ENCODE results near the gene NDUFS6. TPM values are rescaled to one million over a fixed set of nuclear protein-coding genes. Genes with fewer than 3 reads are reported as not detected.

NDUFS6 gene
- total RNA-seq, 2 experiments from 2014 or later, result 18.8 to 37.1 TPM

DNA sequence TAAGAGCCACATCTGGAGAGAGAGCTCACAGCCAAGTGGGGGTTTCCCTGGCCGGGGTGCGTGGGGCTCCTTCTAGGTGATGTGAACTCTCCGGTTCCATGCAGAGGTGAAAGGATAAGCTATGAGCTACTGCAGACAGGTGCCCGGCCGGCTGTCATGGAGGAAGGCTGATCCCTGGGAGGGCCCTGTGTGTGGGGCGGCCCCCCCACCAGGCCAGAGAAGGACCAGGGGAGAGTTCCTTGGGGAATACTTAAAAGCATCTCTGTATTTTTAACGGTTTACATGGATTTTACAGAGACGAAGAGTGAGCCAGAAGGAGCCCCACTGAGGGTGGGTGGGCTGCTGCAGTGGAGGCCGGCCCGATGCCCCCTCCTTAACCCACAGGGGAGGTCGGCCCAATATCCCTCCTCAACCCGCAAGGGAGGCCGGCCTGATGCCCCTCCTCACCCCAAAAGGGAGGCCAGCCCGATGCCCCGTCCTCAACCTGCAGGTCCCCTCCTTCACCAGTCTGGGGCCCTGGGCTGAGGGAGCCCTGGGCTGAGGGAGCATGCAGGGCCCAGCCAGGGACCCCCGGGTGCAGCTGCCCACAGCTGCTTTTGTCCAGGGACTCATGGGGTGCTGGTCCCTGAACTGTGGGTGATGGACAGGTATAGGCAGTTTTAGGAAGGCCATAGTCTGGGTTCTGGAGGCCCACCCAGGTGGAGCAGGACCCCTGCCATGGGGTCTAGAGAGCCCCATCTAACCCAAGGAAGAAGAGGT is 33.5 kb upstream of the NDUFS6 start:
- ChIA-PET POLR2A (no interaction called here), CTCF (no interaction called here)
- ATAC-seq (no peak), DNase-seq (no peak)
- no peak overlapping the region for H3K4me3 Mint-ChIP-seq
- H3K27me3 Mint-ChIP-seq, result peaks cover 4% of the 10 kb centered on the region
- H3K9me3 Mint-ChIP-seq (ENCODE audit: low read depth), result no peaks in the 10 kb centered on the region
- H3K36me3 Mint-ChIP-seq (ENCODE audit: low read depth), result no peaks in the 10 kb centered on the region
- H3K4me1 Mint-ChIP-seq, result no peaks in the 10 kb centered on the region
- intact Hi-C loops (cut with DNase I, micrococcal nuclease), result no loop called here
- no peak overlapping the region for H3K27ac Mint-ChIP-seq

- no peak overlapping the region for H3K4me3 Mint-ChIP-seq
These were observed 32.8 kb upstream of the NDUFS6 start for GRCh38 chr5:1768283-1769000.

DNA sequence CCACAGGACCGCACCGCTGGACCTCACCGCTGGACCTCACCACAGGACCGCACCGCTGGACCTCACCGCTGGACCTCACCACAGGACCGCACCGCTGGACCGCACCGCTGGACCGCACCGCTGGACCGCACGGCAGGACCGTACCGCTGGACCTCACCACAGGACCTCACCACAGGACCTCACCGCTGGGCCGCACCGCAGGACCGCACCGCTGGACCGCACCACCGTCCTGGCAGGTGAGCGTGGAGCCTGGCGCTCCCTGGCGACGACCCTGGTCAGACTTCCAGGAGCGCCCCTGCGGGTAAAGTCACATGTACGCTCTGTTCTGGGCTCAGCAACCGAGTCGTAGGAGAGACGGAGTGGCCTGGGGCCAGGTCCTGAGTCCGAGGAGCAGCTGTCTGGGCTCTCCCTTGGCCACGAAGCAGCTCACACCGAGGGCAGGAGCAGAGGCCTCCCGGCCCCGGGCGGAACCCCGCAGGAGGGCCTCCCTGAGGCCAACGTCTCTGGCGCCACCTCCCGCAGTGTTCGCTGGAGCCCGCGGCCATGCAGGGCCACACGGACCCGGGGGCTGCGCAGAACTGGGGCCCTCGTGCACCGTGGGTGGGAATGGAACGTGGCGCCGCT is 32.1 kb upstream of the NDUFS6 start:
- POLR2A ChIA-PET, result no interaction called here
- DNase-seq (no peak), ATAC-seq (no peak)
- no peak overlapping the region for H3K27ac Mint-ChIP-seq
- no peaks in the 10 kb centered on the region for H3K4me1 Mint-ChIP-seq
- CTCF ChIA-PET, result no interaction called here
- H3K9me3 Mint-ChIP-seq (ENCODE audit: low read depth), result no peaks in the 10 kb centered on the region
- no peaks in the 10 kb centered on the region for H3K36me3 Mint-ChIP-seq (ENCODE audit: low read depth)
- peaks cover 3% of the 10 kb centered on the region for H3K27me3 Mint-ChIP-seq
- no peak overlapping the region for H3K4me3 Mint-ChIP-seq
- intact Hi-C loops (cut with DNase I, micrococcal nuclease), result no loop called here

More at GRCh38 chr5:1768283-1769000, 32.8 kb upstream of the NDUFS6 start:
- ATAC-seq, result no peak
- ChIA-PET POLR2A (no interaction called here), CTCF (no interaction called here)
- Mint-ChIP-seq H3K27me3 (peaks cover 4% of the 10 kb centered on the region), H3K9me3 (ENCODE audit: low read depth) (no peaks in the 10 kb centered on the region), H3K27ac (no peak overlapping the region), H3K4me1 (no peaks in the 10 kb centered on the region), H3K36me3 (ENCODE audit: low read depth) (no peaks in the 10 kb centered on the region)
- intact Hi-C loops (cut with DNase I, micrococcal nuclease), result no loop called here
- DNase-seq, result peak; percentile 3

GRCh38 chr5:1769752-1770442 is 31.3 kb upstream of the NDUFS6 start:
- ATAC-seq, result no peak
- POLR2A ChIA-PET, result no interaction called here
- no peak overlapping the region for H3K4me3 Mint-ChIP-seq
- no peaks in the 10 kb centered on the region for H3K4me1 Mint-ChIP-seq
- H3K36me3 Mint-ChIP-seq (ENCODE audit: low read depth), result no peaks in the 10 kb centered on the region
- H3K9me3 Mint-ChIP-seq (ENCODE audit: low read depth), result no peaks in the 10 kb centered on the region
- DNase-seq, result no peak
- no peaks in the 10 kb centered on the region for H3K27me3 Mint-ChIP-seq
- intact Hi-C loops (cut with DNase I, micrococcal nuclease), result no loop called here
- CTCF ChIA-PET, result no interaction called here
- no peak overlapping the region for H3K27ac Mint-ChIP-seq

DNA sequence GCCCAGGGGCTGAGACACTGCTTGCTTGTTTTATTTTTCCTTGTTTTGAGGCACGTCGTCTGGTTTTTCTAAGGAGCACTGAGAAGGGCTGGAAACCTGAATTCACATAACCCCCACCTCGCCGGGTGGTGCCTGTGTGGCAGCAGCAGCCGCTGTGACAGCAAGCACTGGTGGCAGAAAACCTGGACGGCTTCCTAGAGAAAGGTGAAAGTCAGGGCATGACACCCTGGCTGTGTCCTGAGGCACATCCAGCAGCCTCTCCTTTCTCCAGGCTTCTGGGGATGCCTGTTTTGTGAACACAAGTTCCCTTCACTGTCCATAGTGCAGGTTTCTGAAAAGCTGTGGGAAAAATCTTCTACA is 30.8 kb upstream of the NDUFS6 start:
- DNase-seq (no peak), ATAC-seq (no peak)
- Mint-ChIP-seq H3K9me3 (ENCODE audit: low read depth) (no peaks in the 10 kb centered on the region), H3K27ac (no peak overlapping the region), H3K36me3 (ENCODE audit: low read depth) (no peaks in the 10 kb centered on the region), H3K27me3 (no peaks in the 10 kb centered on the region), H3K4me1 (no peaks in the 10 kb centered on the region), H3K4me3 (no peak overlapping the region)
- intact Hi-C loops (cut with DNase I, micrococcal nuclease), result no loop called here
- ChIA-PET CTCF (interaction anchor here (0.6 kb wide), 1 partner anchor 178 kb away, joined by 3 read pairs; no protein-coding TSS in a partner anchor), POLR2A (no interaction called here)

DNA sequence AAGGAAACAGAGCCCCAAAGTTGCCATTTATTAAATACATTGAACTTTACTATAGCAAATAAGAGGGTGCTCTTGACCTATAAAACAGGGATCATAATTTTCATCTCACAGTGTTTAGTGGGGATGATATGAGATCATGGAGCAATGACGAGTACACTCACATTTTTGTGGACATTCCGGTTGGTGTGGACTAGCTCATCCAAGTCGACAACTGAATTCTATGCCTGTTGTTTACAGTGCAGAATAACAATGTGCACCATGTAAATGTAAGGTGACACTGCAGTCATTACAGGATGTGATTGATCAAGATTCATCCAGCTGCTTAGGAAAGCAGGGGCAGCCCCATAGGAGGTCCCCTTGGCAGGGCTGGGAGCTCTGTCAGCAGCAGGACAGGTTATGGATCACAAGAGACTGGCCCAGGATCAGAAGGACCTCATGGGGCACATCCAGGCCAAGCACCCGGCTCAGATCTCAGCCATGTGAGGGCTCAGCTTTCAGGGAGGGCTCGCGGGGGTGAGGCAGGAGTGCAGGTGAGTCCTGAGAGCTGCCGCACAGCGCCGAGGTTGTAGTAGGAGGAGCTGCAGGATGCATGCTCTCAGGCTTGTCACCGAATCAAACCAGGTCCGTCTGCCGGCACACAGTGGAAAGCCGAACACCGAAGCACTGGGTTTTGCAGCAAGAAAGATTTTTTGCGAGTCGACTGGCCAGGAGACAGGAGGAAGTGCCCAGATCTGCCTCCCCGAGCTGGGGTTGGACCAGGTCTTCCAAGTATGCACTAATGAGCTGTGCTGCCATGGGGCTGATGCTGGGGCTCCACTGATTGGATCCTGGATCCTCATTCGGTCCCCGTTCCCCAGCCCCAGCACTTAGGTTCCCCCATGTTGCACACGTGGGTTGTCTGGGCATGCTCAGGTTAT is 29.8 kb upstream of the NDUFS6 start:
- ChIA-PET POLR2A (no interaction called here), CTCF (no interaction called here)
- Mint-ChIP-seq H3K36me3 (ENCODE audit: low read depth) (no peaks in the 10 kb centered on the region), H3K9me3 (ENCODE audit: low read depth) (no peaks in the 10 kb centered on the region), H3K27ac (no peak overlapping the region), H3K27me3 (no peaks in the 10 kb centered on the region), H3K4me1 (no peaks in the 10 kb centered on the region), H3K4me3 (no peak overlapping the region)
- ATAC-seq (no peak), DNase-seq (peak; percentile 0)
- intact Hi-C loops (cut with DNase I, micrococcal nuclease), result no loop called here

DNA sequence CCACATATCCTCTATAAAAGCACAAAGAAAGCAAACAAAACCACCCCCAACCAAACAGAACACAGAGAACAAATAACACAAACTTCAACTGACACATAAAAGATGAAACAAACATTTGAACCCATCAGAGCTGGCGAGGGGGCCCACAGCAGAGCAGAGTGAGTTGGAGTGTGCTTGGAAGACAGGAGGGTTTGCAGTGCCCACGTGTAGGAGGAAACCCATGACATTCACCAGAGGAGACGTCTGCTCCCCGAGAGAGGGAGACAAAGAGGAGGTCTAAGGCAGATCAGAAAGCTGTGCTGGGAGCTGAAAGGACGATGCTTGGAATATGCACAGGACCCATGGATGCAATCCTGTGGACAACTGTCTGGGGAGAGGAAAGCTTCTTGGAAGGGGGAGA is 28.6 kb upstream of the NDUFS6 start:
- no peak overlapping the region for H3K4me3 Mint-ChIP-seq
- POLR2A ChIA-PET, result no interaction called here
- intact Hi-C loops (cut with DNase I, micrococcal nuclease), result no loop called here
- H3K4me1 Mint-ChIP-seq, result no peaks in the 10 kb centered on the region
- CTCF ChIA-PET, result interaction anchor here (1.2 kb wide), 1 partner anchor 9 kb away, joined by 4 read pairs; no protein-coding TSS in a partner anchor
- H3K27me3 Mint-ChIP-seq, result no peaks in the 10 kb centered on the region
- H3K36me3 Mint-ChIP-seq (ENCODE audit: low read depth), result no peaks in the 10 kb centered on the region
- H3K9me3 Mint-ChIP-seq (ENCODE audit: low read depth), result no peaks in the 10 kb centered on the region
- no peak overlapping the region for H3K27ac Mint-ChIP-seq
- DNase-seq (peak; percentile 6), ATAC-seq (peak; percentile 60)

DNA sequence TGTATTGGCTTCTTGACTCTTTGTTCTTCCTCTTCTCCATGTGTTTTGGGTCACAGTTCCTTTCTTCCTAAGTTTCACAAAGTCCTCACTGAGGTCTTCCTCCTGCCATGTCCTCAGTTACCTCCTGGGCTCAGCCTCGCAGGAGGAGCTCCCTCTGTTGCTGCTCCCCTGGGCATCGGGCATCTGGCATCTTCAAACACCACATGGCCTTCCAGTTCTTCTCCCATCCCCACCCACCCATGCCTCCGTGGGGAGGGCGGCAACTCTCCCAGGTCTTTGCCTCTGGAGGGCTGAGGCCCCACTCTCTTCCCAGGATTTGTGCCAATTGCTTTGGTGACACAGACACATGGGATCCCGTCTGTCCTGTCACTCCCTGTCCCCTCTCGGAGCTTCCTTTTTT is 24.4 kb upstream of the NDUFS6 start:
- intact Hi-C loops (cut with DNase I, micrococcal nuclease), result no loop called here
- DNase-seq (peak; percentile 2), ATAC-seq (no peak)
- no peaks in the 10 kb centered on the region for H3K4me1 Mint-ChIP-seq
- no peaks in the 10 kb centered on the region for H3K36me3 Mint-ChIP-seq (ENCODE audit: low read depth)
- H3K9me3 Mint-ChIP-seq (ENCODE audit: low read depth), result no peaks in the 10 kb centered on the region
- no peak overlapping the region for H3K27ac Mint-ChIP-seq
- no peaks in the 10 kb centered on the region for H3K27me3 Mint-ChIP-seq
- POLR2A ChIA-PET, result no interaction called here
- H3K4me3 Mint-ChIP-seq, result no peak overlapping the region
- CTCF ChIA-PET, result no interaction called here

GRCh38 chr5:1777281-1778137 is 23.7 kb upstream of the NDUFS6 start:
- ATAC-seq (no peak), DNase-seq (peak; percentile 4)
- no peaks in the 10 kb centered on the region for H3K9me3 Mint-ChIP-seq (ENCODE audit: low read depth)
- no peak overlapping the region for H3K27ac Mint-ChIP-seq
- no peaks in the 10 kb centered on the region for H3K27me3 Mint-ChIP-seq
- no peaks in the 10 kb centered on the region for H3K36me3 Mint-ChIP-seq (ENCODE audit: low read depth)
- intact Hi-C loops (cut with DNase I, micrococcal nuclease), result no loop called here
- H3K4me3 Mint-ChIP-seq, result no peak overlapping the region
- H3K4me1 Mint-ChIP-seq, result no peaks in the 10 kb centered on the region
- ChIA-PET POLR2A (no interaction called here), CTCF (interaction anchor here (1.1 kb wide), 1 partner anchor 42 kb away, joined by 3 read pairs; no protein-coding TSS in a partner anchor)

DNA sequence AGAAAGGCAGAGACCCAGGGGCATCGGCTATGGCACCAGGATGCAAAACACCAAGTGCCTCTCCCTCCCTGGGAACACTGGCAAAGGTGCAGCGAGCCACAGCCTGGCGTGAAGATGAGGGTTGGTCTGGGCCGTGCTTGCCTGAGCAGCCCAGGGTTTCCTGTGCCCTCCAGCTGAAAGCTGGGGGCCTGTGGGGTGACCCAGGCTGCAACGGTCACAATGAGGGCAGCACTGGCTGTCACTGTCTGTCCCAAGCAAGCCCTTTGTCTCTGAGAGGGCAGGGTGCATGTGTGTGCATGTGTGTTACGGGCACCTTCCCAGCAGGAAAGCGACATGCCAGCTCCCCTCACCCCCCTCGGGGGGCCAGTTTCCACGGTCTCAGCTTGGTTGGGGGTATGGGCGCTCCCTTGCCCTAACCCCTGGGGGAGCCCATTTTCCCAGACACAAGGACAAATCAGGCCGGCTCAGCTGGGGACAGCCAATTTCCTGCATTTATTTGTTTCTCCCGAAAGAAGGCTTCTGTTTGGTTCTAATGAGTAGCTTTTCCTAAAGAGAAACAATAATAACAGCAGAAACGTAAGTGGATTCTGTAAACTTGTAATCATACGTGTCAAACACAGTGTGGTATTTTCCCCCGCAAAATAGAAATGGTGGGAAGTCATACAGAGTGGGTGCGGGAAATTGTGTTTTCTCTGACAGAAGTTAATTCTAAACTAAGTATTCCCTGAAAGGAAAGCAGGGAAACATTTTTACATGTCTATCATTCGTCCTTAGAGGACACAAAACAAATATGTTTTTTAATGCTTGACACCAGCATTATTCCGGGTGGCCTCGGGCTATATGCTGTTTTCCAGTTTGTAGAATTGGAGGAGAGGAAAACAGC is 22.8 kb upstream of the NDUFS6 start:
- CTCF ChIA-PET, result interaction anchor here (1.1 kb wide), 1 partner anchor 41 kb away, joined by 3 read pairs; no protein-coding TSS in a partner anchor
- Mint-ChIP-seq H3K27ac (no peak overlapping the region), H3K27me3 (no peaks in the 10 kb centered on the region), H3K36me3 (ENCODE audit: low read depth) (no peaks in the 10 kb centered on the region), H3K4me1 (peaks cover 4% of the 10 kb centered on the region), H3K4me3 (no peak overlapping the region), H3K9me3 (ENCODE audit: low read depth) (no peaks in the 10 kb centered on the region)
- POLR2A ChIA-PET, result no interaction called here
- ATAC-seq (no peak), DNase-seq (peak; percentile 3)
- intact Hi-C loops (cut with DNase I, micrococcal nuclease), result no loop called here
